HG03097 (cell line): ENCODE data around the gene TTC33.
A peak's percentile ranks its signal among the peaks of the same experiment; 100 is the strongest.
"Not testable (repeated sequence)": the region's sequence is repeated elsewhere in the genome, so short reads cannot be mapped to it uniquely, and the experiment has no call there.

Experiments
- ATAC-seq: cut with Tn5 transposase; IDR thresholded peaks from one replicate; pipeline ENCODE4 v1.9.1; 2021; ENCODE audit not compliant: unreplicated experiment, low FRiP score

The TTC33 gene, protein sequence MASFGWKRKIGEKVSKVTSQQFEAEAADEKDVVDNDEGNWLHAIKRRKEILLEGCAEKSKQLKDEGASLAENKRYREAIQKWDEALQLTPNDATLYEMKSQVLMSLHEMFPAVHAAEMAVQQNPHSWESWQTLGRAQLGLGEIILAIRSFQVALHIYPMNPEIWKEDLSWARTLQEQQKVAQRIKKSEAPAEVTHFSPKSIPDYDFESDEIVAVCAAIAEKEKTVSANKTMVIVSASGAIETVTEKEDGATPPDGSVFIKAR

DNA sequence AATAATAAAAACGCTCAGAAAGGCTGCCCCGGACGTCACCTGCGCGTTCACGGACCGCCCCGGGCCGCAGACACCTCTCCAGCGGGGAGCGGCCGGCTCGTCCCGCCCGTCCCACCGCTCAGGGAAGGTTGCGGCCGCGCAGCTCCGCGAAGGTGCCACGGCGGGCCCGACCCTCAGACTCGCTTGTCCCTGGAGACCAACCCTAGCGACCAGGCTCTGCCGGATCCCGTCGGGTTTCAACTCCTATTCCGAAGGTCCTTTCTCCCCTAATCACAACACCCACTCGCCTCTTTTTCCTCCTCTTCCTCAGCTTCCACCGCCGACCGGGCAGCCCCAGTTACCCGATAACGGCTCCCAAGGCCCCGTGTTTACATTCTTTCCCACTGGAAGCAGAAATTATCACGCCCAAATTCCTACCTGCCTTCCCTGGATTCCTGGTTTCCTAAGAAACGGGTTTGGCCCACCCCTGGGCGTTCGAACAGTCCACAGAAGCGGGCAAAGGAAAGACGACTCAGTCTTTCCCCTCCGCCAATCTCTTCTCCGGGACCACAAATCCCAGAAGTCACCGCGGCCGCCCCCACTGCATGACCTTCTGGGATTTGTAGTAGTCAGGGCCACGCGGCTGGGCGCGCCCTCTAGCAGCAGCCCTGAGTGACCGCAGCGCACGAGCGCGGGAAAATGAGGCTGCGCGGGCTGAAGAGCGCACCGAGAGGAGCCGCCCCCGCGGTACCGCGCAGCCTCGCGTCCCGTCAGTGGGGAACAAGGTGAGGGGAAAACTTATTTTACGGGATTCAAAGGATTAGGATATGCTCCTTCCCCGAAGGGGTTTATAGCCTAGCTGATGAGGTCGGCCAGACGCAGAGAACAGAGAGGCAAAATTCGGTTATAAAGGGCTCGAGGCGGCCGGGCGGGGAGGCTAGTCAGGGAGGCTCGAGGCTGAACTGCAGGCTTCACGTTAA is at the start of gene TTC33:
Gene TTC33 (minus strand): TSS at position 555 of the 959 bp plus-strand sequence. CDS start 8,943 bp downstream, outside the sequence.
- ATAC-seq: peak; percentile 92

DNA sequence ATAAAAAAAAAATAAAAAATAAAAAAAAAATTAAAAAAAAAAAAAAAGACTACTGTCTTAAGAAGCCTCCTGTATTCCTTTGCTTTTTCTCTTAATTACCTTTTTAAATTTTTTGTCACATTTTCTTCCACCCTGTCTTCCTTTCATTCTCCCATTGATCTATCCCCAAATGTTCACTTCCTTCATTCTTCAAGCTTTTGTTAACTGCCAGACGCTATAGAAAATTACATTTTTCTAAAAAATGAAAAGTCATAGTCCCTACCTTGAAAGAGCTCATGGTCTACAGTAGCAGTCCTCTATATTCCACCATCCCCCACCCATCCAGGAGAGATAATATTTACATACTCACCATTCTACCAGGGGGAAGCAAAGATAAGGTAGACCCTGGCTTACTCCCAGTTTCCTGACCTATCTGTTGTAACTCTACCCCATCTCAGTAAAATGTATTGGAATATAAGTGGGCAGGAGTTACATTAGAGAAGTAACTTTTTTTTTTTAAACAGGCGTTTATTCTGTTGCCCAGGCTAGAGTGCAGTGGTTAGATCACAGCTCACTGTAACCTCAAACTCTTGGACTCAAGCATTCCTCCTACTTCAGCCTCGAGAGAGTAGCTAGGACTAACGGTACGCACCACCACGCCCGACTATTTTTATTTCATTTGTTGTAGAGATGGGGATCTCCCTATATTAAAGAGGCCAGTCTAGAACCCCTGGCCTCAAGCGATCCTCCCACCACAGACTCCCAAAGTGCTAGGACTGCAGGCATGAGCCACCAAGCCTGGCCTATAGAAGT is 46.2 kb upstream of the TTC33 start:
- ATAC-seq: no peak

DNA sequence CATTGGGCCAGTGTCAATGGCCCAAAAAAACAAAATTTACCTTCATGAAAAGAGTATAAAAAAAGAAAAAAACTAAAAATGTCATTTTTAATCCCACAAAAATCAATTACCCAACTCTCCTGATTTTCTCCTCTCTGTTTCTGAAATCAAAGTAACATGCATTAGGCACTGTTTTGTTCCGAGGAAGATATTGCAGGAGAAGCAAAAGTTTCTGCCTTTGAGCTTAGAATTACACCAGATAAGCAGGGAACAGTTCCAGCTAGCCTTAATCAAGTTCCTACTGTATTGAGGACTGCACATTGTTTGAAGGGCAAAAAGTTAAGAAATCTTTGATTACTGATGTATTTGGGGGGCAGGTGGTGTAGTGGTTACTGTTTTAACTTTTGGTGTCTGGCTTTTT is 43.5 kb upstream of the TTC33 start:
- ATAC-seq: no peak

DNA sequence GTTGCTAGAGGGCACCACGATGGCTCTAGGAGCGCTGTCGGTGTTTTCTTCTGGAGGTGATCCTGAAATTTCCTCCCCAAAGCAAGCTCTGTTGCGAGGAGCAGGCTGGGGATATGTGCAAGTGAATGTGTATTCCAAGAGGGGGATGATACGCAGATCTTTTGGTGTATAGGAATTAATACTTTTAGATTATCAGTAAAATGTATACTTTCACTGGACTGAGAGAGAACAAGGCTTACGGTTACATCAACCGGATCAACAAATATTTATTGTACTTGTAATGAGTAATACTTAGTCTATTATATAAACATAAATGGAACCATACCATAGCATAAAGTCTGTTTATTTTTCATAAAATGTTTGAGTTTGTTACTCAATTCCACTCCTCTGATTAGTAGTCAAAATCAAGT is 43.0 kb upstream of the TTC33 start:
- ATAC-seq: no peak

DNA sequence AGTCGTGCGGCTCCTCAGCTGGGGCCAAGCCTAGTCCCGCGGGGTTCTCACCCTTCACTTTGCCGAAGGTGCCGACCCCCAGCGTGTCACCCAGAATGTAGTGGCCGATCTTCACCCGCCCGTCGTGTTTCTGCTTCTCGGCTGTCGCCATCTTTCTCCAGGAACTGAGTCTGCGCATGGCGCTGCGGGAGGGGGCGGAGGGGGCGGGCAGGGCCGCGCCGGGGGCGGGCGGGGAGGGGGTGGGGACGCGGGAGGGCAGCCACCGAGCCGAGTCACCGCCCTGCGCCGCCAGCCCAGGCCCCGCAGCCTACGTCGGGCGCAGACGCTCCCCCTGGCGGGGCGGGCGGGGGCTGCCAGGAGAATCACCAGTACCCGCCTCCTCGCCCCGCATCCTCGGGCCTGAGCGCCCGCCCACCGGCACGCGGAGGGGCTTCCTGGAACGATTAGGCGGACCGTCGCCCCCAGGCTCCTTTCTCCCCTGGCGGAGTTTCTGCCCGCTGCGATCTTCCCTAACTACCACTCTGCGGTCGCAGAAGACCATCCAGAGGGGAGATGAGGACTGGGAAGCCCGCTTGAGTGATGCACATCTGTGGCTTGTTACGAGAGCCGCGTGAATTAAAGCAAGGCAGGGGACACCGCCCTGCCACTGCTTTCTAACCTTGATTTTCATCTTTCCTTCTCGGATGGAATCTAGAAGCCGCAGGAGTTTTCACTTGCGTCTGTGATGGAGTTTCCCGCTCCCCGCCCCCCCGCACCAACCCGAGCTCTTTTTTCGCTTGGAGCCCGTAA is 42.4 kb upstream of the TTC33 start, which contains the start of gene PRKAA1:
Gene PRKAA1 (minus strand): TSS at position 363 of the 789 bp plus-strand sequence. CDS start 185 bp downstream, at position 178.
- ATAC-seq: peak; percentile 95

DNA sequence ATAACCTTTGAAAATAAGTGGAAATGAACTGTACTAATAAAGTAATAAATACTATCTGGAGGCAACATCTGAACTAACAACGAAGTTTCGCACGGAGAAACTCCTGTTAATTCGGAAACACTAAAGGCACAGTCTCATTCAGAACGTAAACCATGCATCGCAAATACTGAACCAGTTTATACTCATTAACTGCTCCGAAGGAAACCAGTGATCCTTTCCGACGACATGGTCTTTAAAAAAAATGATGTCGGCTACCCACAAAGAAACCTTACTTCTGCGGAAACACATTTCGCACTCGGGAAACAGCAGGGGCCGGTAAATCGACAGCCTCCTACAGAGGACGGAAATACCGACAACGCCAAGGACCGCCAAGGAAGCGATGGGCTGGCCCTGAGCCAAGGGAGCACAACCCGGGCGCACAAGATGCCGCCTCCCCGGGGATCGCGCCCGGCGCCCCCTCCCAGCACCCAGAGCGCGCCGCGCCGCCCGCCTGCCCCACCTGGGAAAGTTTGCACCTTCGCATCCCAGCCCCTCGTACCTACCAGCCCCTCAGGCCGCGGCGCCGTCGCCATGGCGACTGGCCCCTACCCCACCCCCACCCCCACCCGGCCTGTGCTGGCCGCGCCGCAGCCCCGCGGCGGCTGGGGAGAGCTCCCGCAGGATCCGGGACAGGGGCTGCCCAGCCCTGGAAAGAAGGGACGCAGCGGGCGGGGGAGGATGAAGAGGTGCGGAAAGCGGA is 41.7 kb upstream of the TTC33 start:
- ATAC-seq: peak; percentile 40

DNA sequence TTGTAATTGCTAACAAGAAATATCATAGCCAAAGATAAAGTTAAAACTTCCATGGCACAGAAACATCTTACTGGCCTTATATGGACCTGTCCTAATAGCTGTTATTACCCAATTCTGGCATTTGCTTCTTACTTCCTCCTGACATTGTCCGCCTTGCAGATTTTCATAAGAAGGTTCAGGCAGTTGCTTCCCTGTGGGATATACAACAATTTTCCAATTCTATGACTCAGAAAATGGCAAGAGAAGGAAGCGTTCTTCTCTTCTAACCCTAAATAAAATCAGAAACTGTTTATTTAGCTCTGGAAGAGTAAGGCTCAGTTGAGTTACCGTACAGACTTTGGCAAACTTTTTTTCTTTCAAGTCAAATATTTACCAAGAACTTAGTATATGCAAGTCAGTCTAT is 40.7 kb upstream of the TTC33 start:
- ATAC-seq: no peak

DNA sequence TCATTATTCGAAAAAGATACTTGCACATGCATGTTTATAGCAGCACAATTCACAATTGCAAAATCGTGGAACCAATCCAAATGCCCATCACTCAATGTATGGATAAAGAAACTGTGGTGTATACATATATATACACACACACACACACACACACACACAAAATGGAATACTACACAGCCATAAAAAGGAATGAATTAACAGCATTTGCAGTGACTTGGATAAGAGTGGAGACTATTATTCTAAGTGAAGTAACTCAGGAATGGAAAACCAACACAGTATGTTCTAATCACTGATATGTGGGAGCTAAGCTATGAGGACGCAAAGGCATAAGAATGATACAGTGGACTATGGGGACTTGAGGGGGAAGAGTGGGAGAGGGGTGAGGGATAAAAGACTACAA is 39.1 kb upstream of the TTC33 start:
- ATAC-seq: not testable (repeated sequence)

DNA sequence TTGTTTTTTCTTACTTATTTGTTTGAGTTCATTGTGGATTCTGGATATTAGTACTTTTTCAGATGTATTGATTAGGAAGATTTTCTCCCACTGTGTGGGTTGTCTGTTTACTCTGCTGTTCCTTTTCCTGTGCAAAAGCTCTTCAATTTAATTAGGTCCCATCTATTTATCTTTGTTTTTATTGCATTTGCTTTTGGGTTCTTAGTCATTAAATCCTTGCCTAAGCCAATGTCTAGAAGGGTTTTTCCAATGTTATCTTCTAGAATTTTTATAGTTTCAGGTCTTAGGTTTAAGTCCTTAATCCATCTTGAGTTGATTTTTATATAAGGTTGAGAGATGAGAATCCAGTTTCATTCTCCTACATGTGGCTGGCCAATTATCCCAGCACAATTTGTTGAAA is 38.6 kb upstream of the TTC33 start:
- ATAC-seq: not testable (repeated sequence)

DNA sequence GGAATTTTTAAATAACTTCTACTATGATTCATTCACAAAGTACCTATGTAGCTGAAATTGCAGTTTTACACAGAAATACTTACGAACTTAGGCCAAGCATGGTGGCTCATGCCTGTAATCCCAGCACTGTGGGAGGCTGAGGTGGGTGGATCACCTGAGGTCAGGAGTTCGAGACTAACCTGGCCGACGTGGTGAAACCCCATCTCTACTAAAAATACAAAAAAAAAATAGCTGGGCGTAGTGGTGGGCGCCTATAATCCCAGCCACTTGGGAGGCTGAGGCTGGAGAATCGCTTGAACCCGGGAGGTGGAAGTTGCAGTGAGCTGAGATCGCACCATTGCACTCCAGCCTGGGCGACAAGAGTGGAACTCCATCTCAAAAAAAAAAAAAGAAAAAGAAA is 36.9 kb upstream of the TTC33 start:
- not testable (repeated sequence) for ATAC-seq

DNA sequence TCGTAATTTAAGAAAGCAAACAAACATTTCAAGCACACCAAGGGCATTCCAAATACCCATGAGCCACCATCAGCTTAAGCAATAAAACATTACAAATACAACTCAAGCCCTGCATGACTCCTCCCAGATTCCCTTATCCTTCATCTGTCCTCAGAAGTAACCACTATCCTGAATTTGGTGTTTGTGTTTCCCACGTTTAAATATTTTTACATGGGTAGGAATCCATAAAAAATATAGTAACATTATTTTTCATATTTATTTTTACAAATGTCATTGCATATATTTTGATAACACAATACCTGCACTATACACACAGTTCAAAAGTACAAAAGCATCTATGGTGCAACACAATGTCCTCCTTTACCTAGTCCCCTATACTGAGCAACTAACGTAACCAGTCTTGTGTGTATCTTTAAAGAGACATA is 36.0 kb upstream of the TTC33 start:
- ATAC-seq: no peak

DNA sequence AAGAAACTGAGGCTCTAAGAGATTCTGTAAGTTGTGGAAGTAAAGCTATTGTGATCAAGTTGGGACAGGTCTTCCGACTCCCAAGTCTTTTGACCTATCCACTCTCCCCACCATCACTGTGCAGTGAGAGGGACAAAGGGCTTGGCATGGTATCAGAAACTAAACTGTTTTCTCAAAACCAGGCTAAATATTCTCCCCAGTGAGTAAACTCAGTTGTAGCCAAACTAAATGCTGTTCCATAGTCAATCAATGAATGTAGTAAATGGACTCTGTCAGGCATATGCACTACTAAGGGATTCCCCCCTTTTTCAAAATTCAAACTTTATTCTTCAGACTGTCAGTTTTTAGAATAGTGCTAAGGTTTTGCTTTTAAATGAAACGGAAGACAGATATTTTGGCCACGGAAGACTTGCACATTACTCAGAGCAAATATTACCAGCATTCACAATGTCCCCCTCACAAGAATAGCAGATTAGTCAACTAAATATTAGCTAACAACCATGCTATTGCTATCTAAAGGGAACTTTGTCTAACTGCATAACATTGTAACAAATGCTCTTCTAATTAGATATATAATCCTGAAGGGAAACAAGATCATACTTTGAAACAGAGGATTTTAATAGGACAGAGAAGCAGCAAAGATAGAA is 35.3 kb upstream of the TTC33 start:
- ATAC-seq: no peak

DNA sequence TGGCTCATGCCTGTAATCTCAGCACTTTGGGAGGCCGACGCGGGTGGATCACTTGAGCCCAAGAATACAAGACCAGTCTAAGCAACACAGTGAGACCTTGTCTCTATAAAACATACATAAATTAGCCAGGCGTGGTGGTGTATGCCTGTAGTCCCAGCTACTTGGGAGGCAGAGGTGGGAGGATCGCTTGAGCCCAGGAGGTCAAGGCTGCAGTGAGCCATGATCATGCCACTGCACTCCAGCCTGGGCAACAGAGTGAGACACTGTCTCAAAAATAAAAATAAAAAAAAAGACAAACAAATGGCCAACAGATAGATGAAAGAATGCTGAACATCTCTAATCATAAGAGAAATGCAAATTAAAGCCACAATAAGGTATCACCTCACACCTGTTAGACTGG is 33.2 kb upstream of the TTC33 start:
- ATAC-seq: not testable (repeated sequence)

DNA sequence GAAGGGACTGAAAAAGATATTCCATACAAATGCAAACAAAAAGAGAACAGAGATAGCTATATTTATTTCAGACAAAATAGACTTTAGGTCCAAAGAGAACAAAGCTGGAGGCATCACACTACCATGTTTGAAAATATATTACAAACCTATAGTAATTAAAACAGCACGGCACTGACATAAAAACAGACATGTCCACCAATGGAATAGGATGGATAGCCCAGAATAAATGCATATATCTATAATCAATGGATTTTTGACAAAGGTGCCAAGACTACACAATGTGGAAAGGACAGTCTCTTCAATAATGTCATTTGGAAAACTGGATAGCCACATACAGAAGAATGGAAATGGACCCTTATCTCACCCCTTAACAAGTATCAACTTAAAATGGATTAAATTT is 32.2 kb upstream of the TTC33 start:
- no peak for ATAC-seq

DNA sequence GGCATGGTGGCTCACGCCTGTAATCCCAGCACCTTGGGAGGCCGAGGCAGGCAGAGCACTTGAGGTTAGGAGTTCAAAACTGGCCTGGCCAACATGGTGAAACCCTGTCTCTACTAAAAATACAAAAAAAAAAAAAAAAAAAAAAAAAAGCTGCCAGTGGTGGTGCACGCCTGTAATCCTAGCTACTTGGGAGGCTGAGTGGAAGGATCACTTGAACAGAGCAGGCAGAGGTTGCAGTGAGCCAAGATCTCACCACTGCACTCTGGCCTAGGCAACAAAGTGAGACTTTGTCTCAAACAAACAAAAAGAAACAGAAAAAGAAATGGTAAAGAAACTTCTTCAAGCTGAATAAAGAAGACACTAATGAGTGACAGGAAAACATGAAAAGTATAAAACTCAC is 30.9 kb upstream of the TTC33 start:
- not testable (repeated sequence) for ATAC-seq

DNA sequence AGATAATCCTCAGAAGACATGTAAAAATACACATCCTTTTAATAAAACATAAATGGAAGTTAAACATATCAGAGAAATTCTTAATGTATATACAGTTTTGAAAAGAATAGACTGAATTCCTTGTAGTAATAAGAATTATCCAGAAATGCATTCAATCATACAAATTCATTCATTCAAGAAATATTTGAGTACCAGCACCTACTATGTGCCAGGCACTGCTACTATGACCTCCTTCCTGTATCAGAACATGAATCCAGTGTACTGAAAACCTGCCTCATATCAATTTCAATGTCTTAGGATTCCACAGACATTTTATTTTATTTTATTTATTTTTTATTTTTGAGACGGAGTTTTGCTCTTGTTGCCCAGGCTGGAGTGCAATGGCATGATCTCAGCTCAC is 29.2 kb upstream of the TTC33 start:
- ATAC-seq: no peak

DNA sequence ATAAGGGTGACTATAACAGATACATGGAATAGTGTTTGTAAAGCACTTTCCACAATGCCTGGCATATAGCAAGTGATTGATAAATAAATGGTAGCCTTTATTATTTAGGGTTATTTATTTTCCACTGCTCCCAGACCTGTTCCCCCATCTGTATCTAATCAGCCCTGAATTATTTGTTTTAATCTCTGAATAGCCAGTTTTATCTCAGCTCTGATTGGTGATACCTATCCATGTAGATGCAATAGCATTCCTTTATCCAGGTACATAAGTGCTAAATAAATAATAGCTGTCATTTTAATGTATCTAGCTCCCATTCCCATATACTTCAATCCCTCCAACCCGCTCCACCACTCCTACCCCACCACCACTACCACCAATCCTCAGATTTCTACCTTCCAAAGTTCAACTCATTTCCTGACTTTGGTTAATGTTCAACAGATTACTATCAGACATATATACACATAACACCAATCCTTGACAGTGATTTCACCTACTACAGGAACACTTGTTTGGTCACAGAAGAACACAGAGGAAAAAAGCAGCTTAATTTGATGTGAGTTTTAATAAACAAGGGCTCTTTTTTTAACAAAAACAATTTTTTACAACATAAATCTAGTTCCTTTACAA is 28.4 kb upstream of the TTC33 start:
- ATAC-seq: no peak

DNA sequence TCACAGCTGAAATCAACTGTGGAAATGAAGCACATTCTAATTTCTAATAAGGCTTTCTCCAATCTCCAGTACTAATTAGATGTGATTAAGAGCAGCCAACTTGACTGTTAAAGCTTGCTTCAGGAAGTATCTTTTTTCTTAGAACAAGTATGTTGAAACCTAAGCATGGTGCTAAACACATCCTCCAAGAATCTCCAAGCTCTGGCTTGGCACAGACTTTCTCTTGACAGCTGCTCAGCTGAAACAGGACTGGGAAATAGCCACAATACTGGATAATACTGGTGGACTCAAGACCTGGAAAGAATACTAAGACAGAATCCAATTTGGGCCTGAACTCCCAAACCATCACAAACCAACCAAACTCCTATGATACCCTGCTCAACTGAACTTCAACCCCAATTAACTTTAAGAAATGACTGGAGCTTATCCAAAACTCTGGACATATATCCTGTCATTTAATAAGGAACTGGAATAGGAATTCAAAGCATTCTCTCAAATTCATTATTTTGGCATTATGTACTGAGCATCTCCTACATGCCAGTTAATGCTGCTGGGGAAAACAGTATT is 26.2 kb upstream of the TTC33 start:
- ATAC-seq: no peak
